Rectal smooth muscle tissue (tissue), 1 donor: ENCODE measurements around the gene ADAM19.

Experiments used
- H3K27ac ChIP-seq: one replicate; pipeline ENCODE4 v1.7.0; 2013; ENCODE audit warnings: low read depth, low read length, inconsistent platforms
- H3K27me3 ChIP-seq: one replicate; pipeline ENCODE4 v1.7.0; 2013; ENCODE audit warnings: low read length; ENCODE audit not compliant: control insufficient read depth, insufficient read depth
- H3K36me3 ChIP-seq: one replicate; pipeline ENCODE4 v1.7.0; 2013; ENCODE audit warnings: low read length; ENCODE audit not compliant: control insufficient read depth, insufficient read depth
- H3K4me1 ChIP-seq: one replicate; pipeline ENCODE4 v1.7.0; 2013; ENCODE audit warnings: low read length; ENCODE audit not compliant: control insufficient read depth, insufficient read depth
- H3K4me3 ChIP-seq: one replicate; pipeline ENCODE4 v1.7.0; 2013; ENCODE audit warnings: low read length
- H3K9ac ChIP-seq: one replicate; pipeline ENCODE4 v1.7.0; 2013; ENCODE audit warnings: low read length

ADAM19 gene

DNA sequence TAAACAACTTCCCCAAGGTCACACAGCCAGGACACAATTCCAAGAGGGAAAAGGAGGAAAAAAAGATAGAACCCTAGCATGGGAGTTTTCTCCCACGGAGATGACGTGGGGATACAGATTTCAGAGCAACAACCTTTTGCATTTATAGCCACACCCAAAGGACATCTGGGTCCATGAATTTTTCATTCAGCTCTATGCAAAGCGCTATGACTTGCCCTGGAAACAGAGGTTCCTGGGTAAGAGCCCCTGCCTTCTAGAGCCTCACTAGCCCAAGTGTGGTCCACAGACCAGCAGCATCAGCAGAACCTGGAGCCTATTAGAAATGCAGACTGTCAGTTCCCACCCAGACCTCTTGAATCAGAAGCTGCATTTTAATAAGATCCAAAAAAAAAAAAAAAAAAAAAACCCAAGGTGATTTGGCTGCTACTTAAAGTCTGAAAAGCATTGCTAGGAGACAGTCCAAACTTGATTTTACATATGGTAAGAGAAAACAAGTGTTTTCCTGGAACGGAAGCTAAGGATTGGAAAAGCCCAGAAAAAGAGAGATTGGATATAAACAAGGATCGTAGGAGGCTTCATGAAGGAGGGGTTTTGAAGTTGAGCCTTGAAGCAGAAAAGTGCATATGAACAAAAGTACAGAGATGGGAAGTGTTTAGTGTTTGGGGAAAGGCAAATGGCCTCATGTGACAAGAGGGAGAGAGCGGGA, 17.6 kb upstream of the ADAM19 start:
- Histone ChIP-seq H3K4me3 (no peak overlapping the region), H3K27ac (no peak overlapping the region), H3K27me3 (no peaks in the 10 kb centered on the region), H3K9ac (no peak overlapping the region), H3K4me1 (no peaks in the 10 kb centered on the region), H3K36me3 (no peaks in the 10 kb centered on the region)

DNA sequence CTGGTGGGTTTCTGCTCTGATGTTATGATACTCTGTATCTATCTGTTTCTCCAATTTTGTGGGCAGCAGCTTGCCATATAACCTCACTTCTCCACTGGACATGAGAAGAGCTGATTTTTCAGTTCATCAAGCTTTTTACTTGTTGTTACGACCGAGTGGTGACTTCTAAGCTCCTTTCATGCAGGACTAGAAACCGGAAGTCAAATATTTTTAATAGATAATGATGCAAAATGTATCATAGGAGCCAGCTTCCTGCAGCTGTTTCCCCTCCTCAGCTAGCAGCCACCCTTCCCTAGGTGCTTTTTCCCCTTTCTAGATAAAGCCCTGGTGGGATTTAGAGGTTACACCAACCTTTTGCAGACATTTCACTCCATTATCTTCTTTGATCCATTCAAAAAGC, 17.0 kb upstream of the ADAM19 start:
- Histone ChIP-seq H3K36me3 (no peaks in the 10 kb centered on the region), H3K27me3 (no peaks in the 10 kb centered on the region), H3K4me1 (no peaks in the 10 kb centered on the region), H3K4me3 (no peak overlapping the region), H3K9ac (no peak overlapping the region), H3K27ac (no peak overlapping the region)

DNA sequence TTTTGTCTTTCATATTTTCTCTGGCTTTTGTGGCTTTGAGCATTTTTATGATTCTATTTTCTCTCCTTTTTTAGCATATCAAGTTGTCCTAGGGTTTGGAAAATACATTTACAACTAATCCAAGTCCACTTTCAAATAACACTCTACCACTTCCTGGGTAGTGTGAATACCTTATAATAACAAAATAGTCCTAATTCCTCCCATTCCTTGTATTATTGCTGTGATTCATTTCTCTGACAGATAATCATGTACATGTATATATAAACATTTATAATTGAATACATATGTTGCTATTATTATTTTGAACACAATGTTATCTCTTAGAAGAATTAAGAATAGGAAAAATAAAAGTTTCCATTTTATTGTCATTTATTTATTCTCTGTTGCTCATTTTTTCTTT, 14.9 kb upstream of the ADAM19 start:
- Histone ChIP-seq H3K4me3 (no peak overlapping the region), H3K27me3 (no peaks in the 10 kb centered on the region), H3K27ac (no peak overlapping the region), H3K36me3 (no peaks in the 10 kb centered on the region), H3K9ac (no peak overlapping the region), H3K4me1 (no peaks in the 10 kb centered on the region)

DNA sequence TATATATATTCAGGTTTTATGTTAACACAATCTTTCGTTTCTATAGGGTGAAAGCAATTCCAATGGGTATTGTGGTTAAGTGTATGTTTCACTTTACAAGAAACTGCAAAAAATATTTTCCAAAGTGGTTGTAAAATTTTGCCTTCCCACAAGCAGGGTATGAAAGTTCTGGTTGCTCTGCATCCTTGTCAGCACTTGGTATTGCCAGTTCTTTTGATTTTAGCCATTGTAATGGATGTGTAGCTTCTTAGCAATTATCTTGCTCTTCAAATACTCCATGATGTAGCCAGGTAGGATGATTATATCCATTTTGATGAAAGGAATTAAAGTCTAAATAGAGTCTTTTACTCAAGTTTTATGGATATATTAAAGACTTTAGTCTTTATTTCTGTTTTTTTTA, 9.1 kb upstream of the ADAM19 start:
- Histone ChIP-seq H3K4me3 (no peak overlapping the region), H3K4me1 (no peaks in the 10 kb centered on the region), H3K9ac (no peak overlapping the region), H3K36me3 (no peaks in the 10 kb centered on the region), H3K27me3 (no peaks in the 10 kb centered on the region), H3K27ac (no peak overlapping the region)

DNA sequence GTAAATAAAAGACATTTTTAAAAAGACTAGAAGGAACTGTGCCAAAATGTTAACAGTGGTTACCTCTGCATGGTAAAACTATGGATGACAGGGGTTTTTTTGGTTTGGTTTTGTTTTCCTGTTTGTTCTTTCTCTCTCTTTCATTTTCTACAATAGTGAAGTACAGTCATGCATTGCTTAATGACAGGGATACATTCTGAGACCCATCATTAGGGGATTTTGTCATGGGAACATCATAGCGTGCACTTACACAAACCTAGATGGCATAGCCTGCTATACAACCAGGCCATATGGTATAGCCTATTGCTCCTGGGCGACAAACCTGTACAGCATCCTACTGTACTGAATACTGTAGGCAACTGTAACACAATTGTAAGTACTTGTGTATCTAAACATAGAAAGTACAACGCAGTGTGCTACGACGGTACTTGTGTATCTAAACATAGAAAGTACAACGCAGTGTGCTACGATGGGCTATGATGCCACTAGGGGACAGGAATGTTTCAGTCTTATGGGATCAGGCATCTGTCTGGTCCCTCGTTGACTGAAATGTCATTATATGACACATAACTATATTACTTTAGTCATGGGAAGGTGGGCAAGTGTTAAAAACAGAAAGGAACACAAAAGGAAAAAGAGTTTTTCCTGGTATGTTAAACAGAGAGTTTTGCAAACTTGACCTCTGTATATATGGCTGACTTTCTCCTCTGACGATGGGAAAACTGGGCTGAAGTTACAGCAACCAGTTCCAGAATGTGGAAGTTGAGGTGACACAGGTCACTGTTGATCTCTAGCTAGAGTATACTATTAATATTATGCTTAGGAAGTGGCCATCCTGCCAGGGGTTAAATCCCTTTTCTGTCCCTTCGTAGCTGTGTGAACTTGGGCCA, 7.4 kb upstream of the ADAM19 start:
- Histone ChIP-seq H3K4me3 (no peak overlapping the region), H3K36me3 (no peaks in the 10 kb centered on the region), H3K27ac (no peak overlapping the region), H3K27me3 (no peaks in the 10 kb centered on the region), H3K4me1 (no peaks in the 10 kb centered on the region), H3K9ac (no peak overlapping the region)

DNA sequence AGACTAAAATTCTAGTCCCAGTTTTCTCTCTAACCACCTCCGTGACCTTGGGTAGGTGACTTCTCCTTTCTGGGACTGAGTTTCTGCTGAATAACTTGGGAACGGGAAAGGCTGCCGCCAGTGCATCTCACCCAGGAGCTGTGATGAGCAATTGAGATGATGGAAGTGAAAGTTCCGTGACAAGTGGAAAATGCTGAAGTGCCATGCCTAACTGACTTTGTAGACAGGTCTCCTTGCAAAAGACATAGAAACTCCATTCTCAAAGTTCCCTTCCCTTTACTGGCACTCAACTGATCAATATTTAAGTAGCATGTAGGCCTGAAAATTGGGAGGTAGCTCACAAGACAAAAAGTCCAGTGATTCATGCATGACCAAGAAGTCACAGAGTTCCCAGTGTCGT, 6.3 kb upstream of the ADAM19 start:
- Histone ChIP-seq H3K4me3 (no peak overlapping the region), H3K36me3 (no peaks in the 10 kb centered on the region), H3K27ac (no peak overlapping the region), H3K27me3 (no peaks in the 10 kb centered on the region), H3K9ac (no peak overlapping the region), H3K4me1 (no peaks in the 10 kb centered on the region)

DNA sequence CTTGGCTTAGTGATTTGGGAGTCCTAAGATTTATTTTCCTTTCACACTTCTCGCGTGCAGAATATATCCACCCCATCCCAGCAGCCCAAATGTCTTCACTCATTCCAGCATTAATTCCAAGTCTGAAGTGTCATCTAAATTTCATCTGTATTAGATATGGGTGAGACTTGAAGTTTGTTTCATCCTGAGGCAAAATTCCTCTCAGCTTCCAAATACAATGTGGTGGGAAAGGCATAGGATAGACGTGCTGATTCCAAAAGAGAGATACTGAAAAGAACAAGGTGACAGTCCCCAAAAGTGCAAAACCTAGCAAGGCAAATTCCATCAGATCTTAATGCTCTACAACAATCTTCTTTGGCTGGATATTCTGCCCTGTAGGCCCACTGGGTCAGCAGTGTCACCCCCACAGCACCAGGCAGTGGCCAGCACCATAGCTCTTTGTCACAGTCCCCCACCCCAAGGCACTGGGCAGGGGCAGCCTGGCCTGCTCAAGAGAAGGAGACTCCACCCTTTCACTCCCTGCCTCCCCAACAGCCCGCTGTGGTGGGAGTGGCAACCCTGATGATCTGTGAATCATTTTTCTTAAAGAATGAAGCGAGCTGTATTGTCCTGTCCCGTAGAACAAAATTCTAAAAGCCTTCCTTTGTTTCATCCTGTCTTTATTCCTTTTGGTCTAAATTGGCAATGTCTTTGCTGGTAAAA, 2.7 kb upstream of the ADAM19 start:
- Histone ChIP-seq H3K9ac (no peak overlapping the region), H3K4me3 (no peak overlapping the region), H3K36me3 (no peaks in the 10 kb centered on the region), H3K27ac (no peak overlapping the region), H3K4me1 (peaks cover 5% of the 10 kb centered on the region), H3K27me3 (no peaks in the 10 kb centered on the region)

DNA sequence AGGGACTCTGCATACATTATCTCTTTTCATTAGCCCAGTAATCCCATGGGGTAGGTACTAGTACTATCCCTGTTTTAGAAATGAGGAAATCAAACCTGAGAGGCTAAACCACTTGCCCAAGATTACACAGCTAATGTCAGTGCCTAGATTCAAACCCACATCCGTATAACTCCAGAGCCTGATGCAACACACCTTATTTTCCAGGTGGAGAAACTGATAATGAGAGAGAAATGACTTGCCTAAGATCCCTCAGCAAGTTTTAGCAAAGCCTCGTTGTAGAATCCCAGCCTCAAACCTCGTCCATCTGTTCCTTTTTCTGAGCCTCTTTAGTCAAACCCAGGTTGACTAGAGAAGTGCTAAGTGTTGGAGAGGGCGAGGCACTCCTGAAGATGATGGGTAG, 1.1 kb upstream of the ADAM19 start:
- Histone ChIP-seq H3K9ac (no peak overlapping the region), H3K4me1 (peaks cover 13% of the 10 kb centered on the region), H3K27ac (peak overlapping the region; percentile 94), H3K27me3 (no peaks in the 10 kb centered on the region), H3K4me3 (no peak overlapping the region), H3K36me3 (no peaks in the 10 kb centered on the region)

DNA sequence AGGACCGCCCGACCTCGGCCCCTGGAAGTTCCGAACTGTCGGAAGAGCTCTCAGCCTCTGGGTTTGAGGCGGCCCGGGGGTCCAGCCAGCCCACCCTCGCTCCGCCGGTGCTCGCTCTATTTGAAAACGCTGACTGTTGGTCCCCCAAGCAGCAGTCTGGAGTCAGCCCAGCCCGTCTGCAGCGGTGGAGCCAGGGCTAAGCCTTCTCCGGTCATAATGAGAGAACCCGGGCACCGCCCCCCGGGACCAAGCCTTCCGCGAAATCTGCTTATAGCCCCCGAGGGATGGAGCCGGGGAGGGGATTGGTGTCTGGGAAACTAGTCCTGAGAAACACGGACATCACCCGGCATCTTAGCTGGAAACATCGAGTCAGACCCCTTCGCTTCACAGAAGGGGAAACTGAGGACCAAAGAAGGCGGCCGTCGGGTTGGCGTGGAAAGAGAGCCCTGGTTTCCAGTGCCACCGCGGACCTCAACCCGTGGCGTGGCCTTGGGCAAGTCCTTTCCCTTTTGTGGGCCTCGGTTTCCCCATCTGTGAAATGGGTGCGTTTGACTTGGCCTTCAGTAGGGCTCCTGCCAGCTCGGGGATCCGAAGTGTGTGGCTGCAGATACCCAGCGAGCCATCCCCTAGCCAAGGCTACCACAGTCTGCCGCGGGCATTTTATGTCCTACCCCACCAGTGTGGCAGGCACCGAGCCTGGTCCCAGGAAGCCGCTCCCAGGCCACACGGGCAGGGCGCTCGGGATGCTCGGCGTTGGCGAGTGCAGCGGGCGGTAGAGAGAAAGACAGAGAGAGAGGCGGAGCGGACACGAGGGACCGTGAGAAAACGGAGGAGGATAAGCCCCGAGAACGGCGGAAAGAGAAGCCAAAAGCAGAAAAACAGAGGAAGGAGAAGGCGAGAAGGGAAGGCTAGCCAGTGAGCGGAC, 857 bp downstream of the ADAM19 start:
- H3K27ac ChIP-seq, result peak overlapping the region; percentile 94
- peak overlapping the region; percentile 98 for H3K4me3 ChIP-seq
- no peaks in the 10 kb centered on the region for H3K36me3 ChIP-seq
- H3K27me3 ChIP-seq, result no peaks in the 10 kb centered on the region
- peak overlapping the region; percentile 85 for H3K9ac ChIP-seq
- peaks cover 21% of the 10 kb centered on the region for H3K4me1 ChIP-seq

DNA sequence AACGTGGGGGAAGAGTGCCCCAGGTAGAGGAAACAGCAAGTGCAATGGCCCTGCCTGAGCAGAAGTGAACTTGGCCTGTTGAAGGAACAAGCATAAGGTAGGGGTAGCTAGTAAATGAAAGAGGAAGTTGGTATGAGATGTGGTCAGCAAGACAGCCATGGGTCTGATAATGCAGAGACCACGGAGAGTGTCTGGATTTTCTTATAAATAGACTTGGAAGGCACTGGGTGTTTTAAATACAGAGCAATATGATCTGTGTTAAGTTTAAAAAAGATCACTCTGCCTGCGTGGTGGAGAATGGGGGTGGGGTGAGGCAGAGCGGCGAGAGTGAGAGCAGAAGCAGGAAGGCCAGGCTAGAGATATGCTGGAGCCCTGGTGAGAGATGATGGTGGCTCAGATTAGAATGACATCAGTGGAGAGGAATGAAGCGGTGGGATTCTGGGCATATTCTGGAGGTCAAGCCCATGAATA, 4.2 kb downstream of the ADAM19 start:
- H3K9ac ChIP-seq, result no peak overlapping the region
- H3K27ac ChIP-seq, result peak overlapping the region; percentile 72
- no peak overlapping the region for H3K4me3 ChIP-seq
- H3K27me3 ChIP-seq, result no peaks in the 10 kb centered on the region
- H3K4me1 ChIP-seq, result peaks cover 21% of the 10 kb centered on the region
- no peaks in the 10 kb centered on the region for H3K36me3 ChIP-seq

DNA sequence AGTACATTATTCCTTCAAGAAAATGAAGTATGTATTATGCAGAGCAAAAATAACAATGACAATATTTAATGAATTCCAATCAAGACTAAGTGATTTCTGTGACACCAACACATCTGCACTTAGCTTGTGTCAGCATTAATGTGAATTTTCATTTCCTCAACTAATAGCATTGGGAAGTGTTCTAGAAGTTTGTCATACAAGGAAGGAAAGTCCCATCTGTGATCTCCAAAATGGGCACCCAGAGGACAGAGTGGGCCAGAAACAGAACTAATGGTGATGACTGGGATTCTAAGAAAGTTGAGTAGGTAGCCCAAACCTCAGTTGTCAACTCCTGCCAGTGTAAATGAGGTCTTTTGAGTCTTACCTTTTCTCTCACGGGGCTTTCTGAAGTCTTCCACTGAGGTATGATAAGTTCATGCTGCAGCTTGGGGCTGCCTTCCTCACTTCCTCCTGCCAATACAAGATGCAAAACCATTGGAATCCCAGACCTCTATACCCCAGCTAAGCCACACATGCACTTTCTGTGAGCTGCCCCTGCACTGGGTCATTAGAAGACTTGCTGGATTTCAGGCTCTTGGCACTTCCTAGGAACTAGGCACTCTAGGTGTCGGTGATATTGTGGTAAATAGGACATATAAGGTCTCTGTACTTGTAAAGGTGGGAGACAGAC, 4.9 kb downstream of the ADAM19 start:
- H3K36me3 ChIP-seq, result no peaks in the 10 kb centered on the region
- peak overlapping the region; percentile 72 for H3K27ac ChIP-seq
- no peak overlapping the region for H3K9ac ChIP-seq
- no peak overlapping the region for H3K4me3 ChIP-seq
- H3K4me1 ChIP-seq, result peaks cover 21% of the 10 kb centered on the region
- no peaks in the 10 kb centered on the region for H3K27me3 ChIP-seq
